HepG2 (cell line): Measurements from ENCODE around the gene LRRC27. TPM values are rescaled to one million over a fixed set of nuclear protein-coding genes. Genes with fewer than 3 reads are reported as not detected.

Experiments used
- ATAC-seq: fragments of 200-7000 bp; cut with Tn5 transposase; 3 replicates; pipeline ENCODE4 v1.9.1; 2020; ENCODE audit warnings: mild to moderate bottlenecking, moderate library complexity
- BruUV-seq: library from RNA; stranded (reverse); fragments of 400-500 nt; replicated peaks from 2 replicates; lab custom pipeline; 2021; lab: Mats Ljungman, UMichigan
- CTCF ChIA-PET: fragments of 300-600 bp; formaldehyde crosslinking; extraction: SDS; loops from one replicate; lab custom pipeline; 2021; ENCODE audit warnings: low total read pairs, inconsistent platforms, low intra/inter-chr PET ratio; lab: Yijun Ruan, JAX
- POLR2A ChIA-PET: fragments of 350-600 bp; sonication (Branson Sonifier 250); formaldehyde crosslinking; loops from one replicate; lab custom pipeline; 2020; ENCODE audit warnings: antibody characterized with exemption, inconsistent platforms; lab: Yijun Ruan, JAX
- DNase-seq: peaks from one replicate; pipeline ENCODE4 v3.0.0-alpha.2; 2015; ENCODE audit warnings: low spot score
- FAIRE-seq: peaks from 3 replicates; lab custom pipeline; 2011; peaks lifted over from hg19 to GRCh38; lab: Jason Lieb, UNC
- H2AFZ ChIP-seq: one replicate; pipeline ENCODE4 v1.6.1; 2011; ENCODE audit warnings: low read length, inconsistent platforms
- H3K27ac ChIP-seq: fragments of 300-600 bp; 3 replicates; pipeline ENCODE4 v1.8.0; 2011; ENCODE audit warnings: mixed run types, mild to moderate bottlenecking, mixed read lengths, low read length, inconsistent platforms; ENCODE audit not compliant: insufficient read depth; ENCODE audit errors: extremely low read length
- H3K27me3 ChIP-seq, 2 experiments: fragments of 200-600 bp in 1 of 2; 2 replicates in 1 of 2; 3 replicates in 1 of 2; pipeline versions ENCODE4 v1.6.0 to v1.8.0; 2011; ENCODE audit warnings: low read length in 2 of 2, mild to moderate bottlenecking in 2 of 2, moderate library complexity in 2 of 2, inconsistent platforms in 1 of 2; ENCODE audit not compliant: insufficient read depth in 2 of 2, control insufficient read depth in 1 of 2
- H3K36me3 ChIP-seq, 2 experiments: fragments of 200-600 bp in 1 of 2; replicated peaks in 1 of 2; 2 replicates in 1 of 2; 3 replicates in 1 of 2; pipeline versions ENCODE4 v1.5.1 to v1.8.0; 2011; ENCODE audit warnings: low read length in 2 of 2, inconsistent platforms in 1 of 2; ENCODE audit not compliant: insufficient read depth in 2 of 2, control insufficient read depth in 1 of 2
- H3K4me1 ChIP-seq: 2 replicates; pipeline ENCODE4 v1.5.1; 2012; ENCODE audit warnings: low read length, inconsistent platforms; ENCODE audit not compliant: insufficient read depth
- H3K4me2 ChIP-seq: 2 replicates; pipeline ENCODE4 v1.6.0; 2011; ENCODE audit warnings: low read depth, low read length, inconsistent platforms
- H3K4me3 ChIP-seq, 3 experiments: fragments of 200-600 bp in 1 of 3; sonication (generic), shearing (Covaris generic) in 1 of 3; replicated peaks in 1 of 3; 2 replicates each; pipeline ENCODE4 v1.5.1; 2011 to 2016; ENCODE audit warnings: low read length in 3 of 3, inconsistent platforms in 2 of 3, low read depth in 2 of 3, mild to moderate bottlenecking in 2 of 3, control low read depth in 1 of 3, mixed read lengths in 1 of 3; ENCODE audit not compliant: insufficient read depth in 1 of 3
- H3K79me2 ChIP-seq: one replicate; pipeline ENCODE4 v1.6.1; 2011; ENCODE audit warnings: low read length, inconsistent platforms; ENCODE audit not compliant: insufficient read depth
- H3K9ac ChIP-seq: 2 replicates; pipeline ENCODE4 v1.6.0; 2011; ENCODE audit warnings: mild to moderate bottlenecking, low read depth, low read length, inconsistent platforms; ENCODE audit not compliant: insufficient read depth
- H3K9me3 ChIP-seq: 2 replicates; pipeline ENCODE4 v1.5.1; 2012; ENCODE audit warnings: mild to moderate bottlenecking, low read length
- H4K20me1 ChIP-seq: 2 replicates; pipeline ENCODE4 v1.6.0; 2011; ENCODE audit warnings: inconsistent platforms, mild to moderate bottlenecking, low read length, moderate library complexity; ENCODE audit not compliant: insufficient read depth
- AKAP8 ChIP-seq: sonication (generic); formaldehyde crosslinking; IDR thresholded peaks from 2 replicates; pipeline ENCODE4 v1.5.1; 2020; ENCODE audit warnings: mild to moderate bottlenecking, missing genetic modification reagents
- ESRRA ChIP-seq: sonication (generic); formaldehyde crosslinking; IDR thresholded peaks from 2 replicates; pipeline ENCODE4 v1.5.1; 2020; ENCODE audit warnings: mild to moderate bottlenecking, low read depth, missing genetic modification reagents
- IRX3 ChIP-seq: sonication (generic); formaldehyde crosslinking; IDR thresholded peaks from 2 replicates; pipeline ENCODE4 v1.8.1; 2023; ENCODE audit warnings: mild to moderate bottlenecking, low read depth, missing genetic modification reagents, borderline replicate concordance
- PHF5A ChIP-seq: IDR thresholded peaks from one replicate; pipeline ENCODE4 v1.6.1; 2018; ENCODE audit warnings: low read depth, missing genetic modification reagents; ENCODE audit not compliant: unreplicated experiment
- ZFP90 ChIP-seq: sonication (generic); formaldehyde crosslinking; IDR thresholded peaks from 2 replicates; pipeline ENCODE4 v1.8.0; 2022; ENCODE audit warnings: missing genetic modification reagents, mild to moderate bottlenecking, inconsistent platforms, borderline replicate concordance
- ZNF367 ChIP-seq: sonication (generic); formaldehyde crosslinking; IDR thresholded peaks from 2 replicates; pipeline ENCODE4 v1.4.0; 2020; ENCODE audit warnings: missing genetic modification reagents, borderline replicate concordance
- WGBS: methylation state at CpG from one replicate; pipeline ENCODE4 v1.1.6; 2017; ENCODE audit warnings: low lambda C conversion rate; 5-methylcytosine and 5-hydroxymethylcytosine counted together
- in situ Hi-C: cut with HindIII; loops from 2 replicates; pipeline ENCODE4 v1.10.0; 2017; ENCODE audit warnings: low pct_unique_long_range_greater_than_20kb; ENCODE audit not compliant: extremely low pct_ligation_motif_present
- intact Hi-C: fragments of 100-400 bp; cut with micrococcal nuclease; formaldehyde crosslinking; loops from one replicate; pipeline ENCODE4 v1.10.0; 2022; ENCODE audit not compliant: unreplicated experiment
- polyA plus RNA-seq, 8 experiments: library from polyadenylated mRNA; depleted of rRNA in 3 of 8; stranded (reverse) in 7 of 8; unstranded in 1 of 8; fragments of >200 nt; fragmentation: Illumina TruSeq in 4 of 8; extraction: Trizol in 4 of 8; gene quantifications; 2 replicates each; pipeline versions ENCODE4 v1.2.1 to v1.2.3, GENCODE V29; 2011 to 2016; ENCODE audit warnings: low read depth in 4 of 8, missing spikeins in 1 of 8, mixed read lengths in 1 of 8; ENCODE audit not compliant: insufficient read depth in 1 of 8
- total RNA-seq, 5 experiments: library from RNA; depleted of rRNA; stranded (reverse); fragments of >200 nt; fragmentation: Illumina TruSeq; extraction: Trizol; gene quantifications; 2 replicates each; pipeline ENCODE4 v1.2.3, GENCODE V29; 2016; ENCODE audit warnings: low read depth in 1 of 5
- TF ChIP-seq, protein P1 (sequence below): sonication (generic); formaldehyde crosslinking; IDR thresholded peaks from 2 replicates; pipeline ENCODE4 v1.4.0; 2020; ENCODE audit warnings: mild to moderate bottlenecking, missing genetic modification reagents

LRRC27 gene
- total and polyA plus RNA-seq, 2 of the 13 experiments (the other 11 are each of a cell fraction or from before 2014, with no cell fraction given) = 4.2 to 4.6 TPM

DNA sequence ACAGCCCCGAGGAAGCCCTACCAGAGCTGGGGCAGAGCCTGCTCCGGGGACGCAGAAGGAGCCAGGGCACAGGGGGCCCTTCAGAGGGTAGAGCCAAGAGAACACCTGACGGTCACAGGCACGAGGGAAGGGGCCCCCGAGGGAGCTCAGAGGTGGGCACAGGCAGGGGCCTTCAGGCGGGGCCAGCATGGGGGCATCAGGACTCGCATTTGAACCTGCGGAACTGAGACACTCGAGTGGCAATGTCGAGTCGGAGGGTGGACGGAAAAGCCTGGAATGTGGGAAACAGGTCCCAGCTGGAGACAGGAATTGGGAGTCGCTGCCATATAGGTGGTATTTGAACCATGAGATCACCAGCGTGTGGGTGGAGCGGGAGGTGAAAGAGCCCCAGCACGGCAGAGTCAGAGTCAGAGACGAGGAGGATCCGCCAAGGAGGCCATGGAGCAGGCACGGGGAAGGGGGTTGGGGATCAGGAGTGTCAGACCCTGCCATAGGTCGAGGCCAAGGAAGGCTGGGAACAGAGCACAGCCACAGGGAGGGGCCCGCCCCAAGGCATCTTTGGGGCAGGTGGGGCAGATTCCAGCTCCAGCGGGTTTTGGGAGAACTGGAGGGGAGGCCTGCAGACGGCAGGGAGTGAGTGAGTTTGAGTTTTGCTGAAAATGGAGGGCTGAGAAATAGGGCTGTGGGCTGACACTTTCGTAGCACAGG lies 38.0 kb upstream of the LRRC27 start:
- ATAC-seq (no peak), FAIRE-seq (no peak), DNase-seq (no peak)
- in situ Hi-C loops = no loop called here
- Histone ChIP-seq H3K36me3 (no peaks in the 10 kb centered on the region), H3K27me3 (no peaks in the 10 kb centered on the region), H3K9ac (no peak overlapping the region), H3K4me1 (no peaks in the 10 kb centered on the region), H3K4me2 (no peak overlapping the region), H3K79me2 (no peaks in the 10 kb centered on the region), H3K9me3 (peaks cover 1% of the 10 kb centered on the region; the same call in 1 of the 2 replicates), H3K27ac (no peak overlapping the region), H2AFZ (no peak overlapping the region), H3K4me3 (no peak overlapping the region), H4K20me1 (no peaks in the 10 kb centered on the region)
- ChIA-PET POLR2A (no interaction called here), CTCF (no interaction called here)
- TF ChIP-seq ZFP90 (CRISPR knock-in tag) (no peak), ZNF367 (CRISPR knock-in tag) (no peak), AKAP8 (CRISPR knock-in tag) (no peak)
- TF ChIP-seq, protein P1, sequence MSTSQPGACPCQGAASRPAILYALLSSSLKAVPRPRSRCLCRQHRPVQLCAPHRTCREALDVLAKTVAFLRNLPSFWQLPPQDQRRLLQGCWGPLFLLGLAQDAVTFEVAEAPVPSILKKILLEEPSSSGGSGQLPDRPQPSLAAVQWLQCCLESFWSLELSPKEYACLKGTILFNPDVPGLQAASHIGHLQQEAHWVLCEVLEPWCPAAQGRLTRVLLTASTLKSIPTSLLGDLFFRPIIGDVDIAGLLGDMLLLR (CRISPR knock-in tag) = no peak
- 76% methylated on average over 24 of the region's 25 CpGs for WGBS
- no TSS peak for BruUV-seq
- intact Hi-C loops = no loop called here

DNA sequence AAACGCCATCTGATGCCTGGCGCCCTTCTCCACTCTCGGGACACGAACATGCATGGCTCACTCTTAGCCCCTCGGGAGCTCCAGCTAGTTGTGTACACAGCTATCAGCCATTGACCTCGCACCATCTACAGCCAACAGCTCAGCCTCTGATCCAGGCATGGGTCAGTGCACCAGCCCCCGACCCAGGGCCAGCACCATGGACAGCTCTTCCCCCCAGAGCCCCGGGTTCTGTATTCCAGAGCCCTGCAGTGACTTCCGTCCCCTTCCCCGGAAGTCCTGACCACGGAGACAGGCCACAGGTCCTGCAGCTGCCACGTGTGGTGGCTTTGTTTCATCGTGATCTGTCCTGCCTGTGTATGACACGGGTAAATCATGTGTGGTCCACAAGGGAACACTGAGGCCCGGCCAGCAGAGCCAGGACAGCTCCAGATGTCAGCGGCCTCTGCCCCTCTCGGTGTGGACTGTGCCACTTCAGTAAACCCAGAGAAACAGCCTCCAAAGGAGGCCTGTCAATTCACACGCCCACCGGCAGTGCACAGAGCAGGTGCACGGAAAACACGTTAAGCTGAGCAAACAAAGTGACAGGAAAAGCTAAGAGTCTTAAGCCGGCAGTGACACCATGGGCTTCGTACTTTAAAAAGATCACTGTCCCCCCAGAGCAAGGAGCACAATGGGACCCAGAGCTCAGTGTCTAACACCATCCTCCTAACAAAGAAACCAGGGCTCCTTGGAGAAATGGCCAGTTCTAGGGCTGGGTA lies 37.3 kb upstream of the LRRC27 start:
- in situ Hi-C loops (no loop called here), intact Hi-C loops (no loop called here)
- Histone ChIP-seq H3K4me2 (no peak overlapping the region), H2AFZ (no peak overlapping the region), H3K27ac (no peak overlapping the region), H3K9me3 (no peaks in the 10 kb centered on the region), H3K36me3 (no peaks in the 10 kb centered on the region), H3K79me2 (peaks cover 3% of the 10 kb centered on the region), H4K20me1 (no peaks in the 10 kb centered on the region), H3K9ac (no peak overlapping the region), H3K27me3 (no peaks in the 10 kb centered on the region), H3K4me3 (no peak overlapping the region), H3K4me1 (no peaks in the 10 kb centered on the region)
- ChIA-PET CTCF (no interaction called here), POLR2A (no interaction called here)
- peak; percentile 39 for ATAC-seq
- DNase-seq = no peak
- BruUV-seq = no TSS peak
- 72% methylated on average over 18 of the region's 23 CpGs for WGBS
- no peak for FAIRE-seq
- TF ChIP-seq IRX3 (CRISPR knock-in tag) = 0 out of 2 replicates have a peak, but pooled peaks have one; percentile 38
- TF ChIP-seq ESRRA (CRISPR knock-in tag) = no peak
- no peak for TF ChIP-seq PHF5A (CRISPR knock-in tag)
